ENCODE measurements around the gene SLC44A3.

GRCh38 chr1:94790670-94791069 lies 29.5 kb upstream of the SLC44A3 start:
- TF ChIP-seq CTCF (IDR thresholded peaks at IDR 0.05) (no peak), POLR2AphosphoS5 (IDR thresholded peaks at IDR 0.05) (no peak), POLR2A (IDR thresholded peaks at IDR 0.05) (no peak)

Measured in stomach (tissue), 4 donors.